ENCODE measurements around the gene HS6ST3.

The HS6ST3 gene

DNA sequence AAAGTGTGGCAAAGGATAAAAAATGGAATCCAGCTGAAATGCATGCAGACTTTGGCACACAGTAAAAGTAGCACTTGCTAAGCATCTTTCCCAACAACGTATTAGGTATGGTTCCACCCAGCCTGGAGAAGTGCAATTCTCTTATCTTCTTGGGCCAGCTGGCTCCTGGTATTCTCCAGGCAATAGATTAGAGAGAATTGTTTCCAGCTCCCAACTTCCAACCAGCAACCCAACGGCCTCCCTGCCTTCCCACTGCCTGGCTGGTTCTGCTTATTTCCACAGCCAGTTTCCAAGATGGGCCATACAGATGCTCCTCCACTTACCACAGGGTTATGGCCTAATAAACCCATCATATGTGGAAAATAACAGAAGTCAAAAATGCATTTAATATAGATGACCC is 771.0 kb downstream of the HS6ST3 start:
- no peak for DNase-seq

DNA sequence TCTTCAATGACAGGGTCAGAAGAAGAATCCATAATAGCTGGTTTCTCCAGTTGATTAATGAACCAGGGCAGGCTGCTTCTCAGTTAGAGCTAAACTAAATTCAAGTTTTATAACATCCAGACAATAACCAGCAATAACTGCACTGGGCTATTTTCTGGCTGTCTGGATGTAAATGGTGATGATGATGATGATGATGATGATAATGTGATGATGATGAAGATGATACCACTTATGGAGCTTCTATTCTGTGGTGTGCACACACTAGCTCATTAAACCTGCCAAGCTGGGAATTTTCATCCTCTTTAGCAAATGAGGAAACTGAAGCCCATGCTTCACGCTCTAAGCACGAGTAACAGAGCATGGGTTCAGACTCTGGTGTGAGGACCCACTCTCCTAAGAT is 772.2 kb downstream of the HS6ST3 start:
- no peak for DNase-seq

DNA sequence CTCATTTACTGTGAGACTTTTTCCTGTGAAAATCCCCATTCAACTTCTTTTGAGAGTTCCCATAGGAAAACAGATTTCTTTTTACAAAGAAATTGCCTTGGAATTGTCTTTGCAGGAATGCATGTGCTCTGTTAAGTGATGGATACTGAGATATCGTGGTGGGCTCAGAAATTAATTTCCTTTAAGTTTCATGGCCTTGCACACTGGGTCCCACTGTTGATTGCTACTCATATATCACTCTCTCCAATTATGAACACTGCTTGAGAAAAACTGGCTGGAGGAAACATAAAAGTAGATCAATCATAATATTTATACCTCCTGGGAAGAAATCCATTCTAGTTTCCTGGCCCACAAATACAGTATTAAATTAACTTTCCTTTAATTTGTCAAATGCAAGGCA is 773.1 kb downstream of the HS6ST3 start:
- no peak for DNase-seq

- DNase-seq, result no peak
Observed at GRCh38 chr13:96871469-96871868, 781.6 kb downstream of the HS6ST3 start.

DNA sequence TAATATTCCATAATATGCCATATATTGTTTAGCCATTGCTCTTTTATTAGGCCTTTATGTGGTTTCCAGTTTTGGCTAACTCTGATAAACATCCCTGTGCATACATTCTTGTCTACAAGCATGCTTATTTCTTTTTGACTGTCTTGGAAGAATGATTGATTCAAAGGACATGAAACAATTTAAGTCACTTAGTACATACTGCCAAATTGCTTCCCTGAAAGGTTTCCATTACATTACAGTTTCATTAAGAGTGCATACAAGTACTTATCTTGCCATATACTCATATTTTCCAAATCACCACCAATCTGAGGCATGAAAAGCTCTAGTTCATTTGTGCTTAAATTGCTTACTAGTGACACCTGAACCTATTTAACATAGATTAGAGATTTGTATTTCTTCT is 790.5 kb downstream of the HS6ST3 start:
- no peak for DNase-seq

Measured in GDM1 (cell line).